GM18520 (cell line): ENCODE data around the gene AGPS.
"Not testable (repeated sequence)": the region's sequence is repeated elsewhere in the genome, so short reads cannot be mapped to it uniquely, and the experiment has no call there.

Experiments used
- ATAC-seq: cut with Tn5 transposase; IDR thresholded peaks from one replicate; pipeline ENCODE4 v1.9.1; 2021; ENCODE audit not compliant: unreplicated experiment

AGPS gene

DNA sequence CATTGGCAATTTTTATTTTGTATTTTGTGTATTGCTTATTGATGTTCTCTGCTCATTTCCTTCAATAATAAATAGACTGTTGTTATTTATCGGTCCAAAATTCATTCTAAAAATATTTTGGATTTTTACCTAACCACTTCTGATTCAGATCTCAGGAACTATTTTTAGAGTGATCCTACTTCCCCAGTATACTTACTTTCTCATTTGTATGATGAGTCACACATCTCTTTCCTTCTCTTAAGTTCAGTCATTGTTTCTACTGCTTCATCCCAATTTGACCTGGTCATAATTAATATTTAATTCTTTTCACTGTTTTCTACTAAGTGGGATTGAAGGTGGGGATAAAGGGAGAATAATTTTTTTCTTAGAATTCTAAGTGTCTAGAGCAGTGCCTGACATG, 75.1 kb downstream of the AGPS start:
- no peak for ATAC-seq

DNA sequence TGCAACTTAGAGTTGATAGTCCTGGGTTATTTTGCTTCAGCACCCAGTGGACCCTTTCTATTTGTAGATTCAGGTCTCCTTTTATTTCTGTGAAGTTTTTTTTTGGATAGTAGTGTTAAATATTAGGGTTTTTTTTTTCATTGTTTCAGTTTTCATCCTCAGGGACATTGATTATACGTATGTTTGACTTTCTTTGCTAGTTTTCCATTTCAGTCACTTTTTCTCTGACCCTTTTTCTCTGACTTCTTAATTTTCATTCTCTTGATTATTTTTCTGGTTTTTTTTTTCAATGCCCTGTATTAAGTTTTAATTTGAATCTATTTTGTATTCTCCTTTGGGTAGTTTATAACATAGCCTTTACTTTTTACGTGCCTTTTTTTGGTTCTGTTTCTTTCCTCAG, 79.4 kb downstream of the AGPS start:
- no peak for ATAC-seq

DNA sequence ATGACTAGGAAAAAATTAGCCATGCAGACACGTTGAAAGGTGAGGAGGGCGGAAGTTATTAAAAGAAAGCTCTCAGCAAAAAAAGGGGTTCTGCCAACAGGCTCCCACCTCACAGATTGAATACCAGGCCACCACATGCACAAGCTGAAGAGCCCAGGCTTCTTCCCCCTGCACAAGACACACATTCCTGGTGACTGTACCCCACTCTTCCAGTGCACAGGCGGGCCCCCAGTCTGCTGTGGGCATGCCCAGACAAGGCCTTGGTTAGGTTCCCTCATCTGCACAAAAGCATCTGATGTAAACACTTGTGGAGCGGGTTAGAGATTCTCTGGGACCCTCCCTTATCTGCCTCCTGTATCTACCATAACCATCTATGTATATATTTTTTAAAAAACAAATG, 81.7 kb downstream of the AGPS start:
- no peak for ATAC-seq

DNA sequence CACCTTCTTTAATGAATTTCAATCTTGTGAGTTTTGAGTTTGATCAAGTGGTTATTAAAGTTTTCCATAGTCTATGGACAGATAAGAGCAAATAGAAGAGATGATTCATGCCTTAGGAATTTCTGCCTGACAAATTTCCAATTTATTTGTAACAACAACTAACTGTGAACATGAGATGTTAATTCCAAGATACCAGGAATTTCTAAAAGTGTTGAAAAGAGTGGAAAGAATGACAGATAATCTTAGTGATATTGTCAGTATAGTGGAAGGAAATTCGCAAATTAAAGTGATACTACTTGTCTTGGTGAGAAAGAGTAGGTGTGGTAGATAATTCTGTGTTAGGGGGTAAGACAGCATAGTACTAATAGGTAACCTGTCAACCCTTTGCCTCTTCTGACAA, 82.4 kb downstream of the AGPS start:
- ATAC-seq: no peak

DNA sequence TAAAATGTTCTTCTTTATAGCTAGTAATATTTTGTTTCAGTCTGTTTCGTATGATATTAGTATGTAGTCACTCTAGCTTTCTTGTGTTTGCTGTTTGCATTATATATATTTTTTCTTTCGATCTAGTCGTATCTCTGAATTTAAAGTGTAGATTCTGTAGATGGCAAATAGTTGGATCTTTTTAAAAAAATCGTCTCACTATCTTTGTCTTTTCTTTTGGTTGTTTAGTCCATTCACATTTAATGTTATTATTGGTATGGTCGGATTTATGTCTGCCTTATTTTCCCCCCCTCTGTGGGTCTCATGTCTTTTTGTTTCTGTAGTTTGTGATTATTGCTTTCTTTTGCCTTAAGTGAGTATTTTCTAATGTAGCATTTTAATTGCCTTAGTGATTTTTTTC, 84.3 kb downstream of the AGPS start:
- no peak for ATAC-seq

DNA sequence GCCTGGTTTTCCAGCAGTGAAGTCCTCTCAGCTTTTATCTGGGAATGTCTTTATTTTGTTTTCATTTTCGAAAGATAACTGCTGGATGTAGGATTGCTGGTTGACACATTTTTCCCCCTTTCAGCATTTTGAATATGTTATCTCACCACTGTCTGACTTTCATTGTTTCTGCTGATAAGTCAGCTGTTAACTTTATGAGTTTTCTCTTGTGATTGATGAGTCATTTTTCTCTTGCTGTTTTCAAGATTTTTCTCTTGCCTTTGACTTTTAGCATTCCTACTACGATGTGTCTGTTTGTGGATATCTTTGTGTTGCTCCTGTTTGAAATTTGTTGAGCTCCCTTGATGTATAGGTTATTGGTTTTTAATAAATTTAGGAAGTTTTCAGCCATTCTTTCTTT, 85.5 kb downstream of the AGPS start:
- ATAC-seq: no peak

DNA sequence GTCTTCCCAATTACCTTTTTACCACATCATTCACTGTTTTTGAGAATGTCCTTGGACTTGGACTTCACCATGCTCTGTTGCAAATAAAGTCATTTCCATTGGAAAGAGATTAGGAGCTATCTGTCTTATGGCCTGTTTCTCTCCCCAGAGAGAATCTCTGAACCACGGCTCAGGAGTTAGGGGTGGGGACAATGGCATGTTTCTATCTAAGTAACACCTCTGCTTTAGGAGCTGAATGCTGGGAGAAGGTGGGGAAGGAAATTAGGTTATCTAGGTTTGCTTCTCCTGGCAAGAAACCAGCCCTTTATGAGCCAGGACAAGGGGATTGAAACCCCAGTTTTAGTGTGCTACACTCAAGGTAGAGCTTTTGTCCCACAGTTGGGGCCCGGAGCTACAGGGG, 86.3 kb downstream of the AGPS start:
- ATAC-seq: no peak

DNA sequence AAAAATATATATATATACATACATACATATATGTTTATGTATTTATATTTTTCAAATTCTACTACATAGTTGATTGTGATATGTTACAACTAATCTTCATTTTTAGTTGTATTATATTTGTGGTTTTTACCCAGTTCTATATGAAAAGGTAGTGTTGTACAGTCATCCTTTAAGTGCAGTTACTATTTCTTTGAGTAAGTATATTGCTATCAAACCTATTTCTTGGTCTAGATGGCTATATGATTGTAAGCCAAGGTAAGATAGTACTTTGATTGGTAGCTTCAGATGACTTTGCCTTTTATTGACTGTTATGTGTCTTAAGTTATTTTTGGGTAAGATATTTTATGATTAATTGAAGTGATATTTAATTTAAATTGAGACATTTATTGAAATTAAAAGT, 89.6 kb downstream of the AGPS start:
- no peak for ATAC-seq

DNA sequence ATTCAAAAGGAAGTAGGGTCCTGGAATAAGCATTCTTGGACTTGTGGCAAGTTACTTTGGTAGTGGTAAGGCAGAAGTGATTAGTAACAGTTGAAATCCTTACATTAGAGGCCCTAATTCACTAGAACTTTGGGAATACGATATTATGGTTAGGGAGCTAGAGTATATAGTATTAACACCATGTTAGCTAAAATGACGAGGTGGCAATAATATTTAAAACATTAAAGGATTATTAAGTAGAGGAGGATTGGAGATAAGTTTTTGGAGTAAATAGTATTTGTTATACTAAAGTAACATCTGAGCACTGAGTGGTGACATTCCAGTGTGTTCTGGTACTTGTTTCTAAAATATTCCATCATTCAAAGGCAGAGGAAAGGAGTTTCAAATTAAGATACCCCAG, 91.0 kb downstream of the AGPS start:
- ATAC-seq: no peak

DNA sequence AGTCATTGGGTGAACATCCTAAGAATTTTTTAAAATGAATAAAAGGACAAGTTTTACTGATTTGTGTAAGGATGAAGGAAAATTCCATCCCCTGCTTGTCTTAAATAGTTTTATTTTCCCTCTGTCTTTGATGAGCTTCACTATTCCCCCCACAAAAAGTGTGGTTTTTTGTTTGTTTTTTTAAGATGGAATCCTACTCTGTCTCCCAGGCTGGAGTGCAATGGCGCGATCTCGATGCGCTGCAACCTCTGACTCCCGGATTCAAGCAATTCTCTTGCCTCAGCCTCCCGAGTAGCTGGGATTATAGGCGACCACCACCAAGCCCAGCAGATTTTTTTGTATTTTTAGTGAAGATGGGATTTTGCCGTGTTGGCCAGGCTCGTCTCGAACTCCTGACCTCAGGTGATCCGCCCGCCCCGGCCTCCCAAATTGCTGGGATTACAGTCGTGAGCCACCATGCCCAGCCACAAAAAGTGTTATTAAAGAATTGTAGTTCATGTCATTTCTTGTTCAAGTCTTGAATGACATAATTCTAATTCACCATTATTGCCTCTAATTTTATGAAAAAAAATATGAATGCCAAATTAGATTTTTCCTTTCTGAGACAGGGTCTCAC, 91.7 kb downstream of the AGPS start:
- ATAC-seq: no peak

DNA sequence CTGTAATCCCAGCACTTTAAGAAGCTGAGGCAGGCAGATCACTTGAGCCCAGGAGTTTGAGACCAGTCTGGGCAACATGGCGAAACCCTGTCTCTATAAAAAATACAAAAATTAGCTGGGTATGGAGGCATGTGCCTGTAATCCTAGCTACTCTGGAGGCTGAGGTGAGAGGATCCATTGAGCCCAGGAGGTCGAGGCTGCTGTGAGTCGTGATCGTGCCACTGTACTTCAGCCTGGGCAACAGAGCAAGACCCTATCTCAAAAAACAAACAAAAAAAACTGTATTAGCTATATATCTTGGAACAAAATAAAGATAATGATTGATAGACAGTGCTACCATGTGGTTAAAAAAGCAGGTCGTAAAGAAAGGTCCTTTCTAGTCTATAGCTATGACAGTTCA, 93.1 kb downstream of the AGPS start:
- ATAC-seq: not testable (repeated sequence)

DNA sequence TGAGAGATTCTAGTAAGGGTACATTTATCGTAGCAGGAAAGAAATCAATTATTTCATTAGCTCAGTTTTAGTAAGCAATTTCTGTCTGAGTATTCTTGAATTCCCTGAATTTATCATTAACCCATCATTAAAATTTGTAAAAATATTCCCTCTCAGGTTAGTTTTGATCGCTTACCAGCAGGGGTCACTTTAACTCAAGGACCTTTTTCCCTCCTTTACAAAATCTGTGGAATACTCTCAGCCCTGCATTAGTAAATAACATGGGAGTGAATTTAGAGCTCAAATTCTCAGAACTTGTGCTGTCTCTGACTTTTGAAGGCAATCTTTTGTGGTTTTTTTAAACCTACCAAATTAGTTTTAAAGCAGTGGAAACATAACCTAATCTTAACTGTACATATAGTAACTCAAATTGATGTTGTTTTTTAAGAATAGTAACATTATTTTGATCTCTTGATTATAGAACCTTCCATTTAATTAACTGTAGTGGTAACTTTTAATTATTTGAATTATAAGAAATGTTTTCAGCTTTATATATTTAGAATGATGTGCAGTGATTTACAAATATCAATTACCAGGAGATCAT, 97.2 kb downstream of the AGPS start:
- no peak for ATAC-seq

DNA sequence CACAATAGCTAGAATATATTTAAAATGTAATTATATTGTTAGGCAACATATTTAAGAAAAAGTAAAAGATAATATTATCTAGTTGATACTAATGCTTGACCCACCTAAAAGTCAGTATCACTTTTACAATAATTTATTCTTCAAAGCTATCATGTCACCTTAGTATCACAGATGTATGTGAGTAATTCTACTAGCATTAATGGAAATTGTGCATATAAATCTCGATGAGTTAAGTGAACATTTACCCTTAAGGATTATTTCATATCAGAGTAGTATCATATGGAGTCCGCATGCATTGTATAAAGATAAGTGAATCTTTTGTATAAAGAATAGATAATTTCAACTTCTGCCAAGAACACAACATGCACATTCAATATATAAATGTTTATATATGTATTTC, 103.4 kb downstream of the AGPS start:
- ATAC-seq: no peak

DNA sequence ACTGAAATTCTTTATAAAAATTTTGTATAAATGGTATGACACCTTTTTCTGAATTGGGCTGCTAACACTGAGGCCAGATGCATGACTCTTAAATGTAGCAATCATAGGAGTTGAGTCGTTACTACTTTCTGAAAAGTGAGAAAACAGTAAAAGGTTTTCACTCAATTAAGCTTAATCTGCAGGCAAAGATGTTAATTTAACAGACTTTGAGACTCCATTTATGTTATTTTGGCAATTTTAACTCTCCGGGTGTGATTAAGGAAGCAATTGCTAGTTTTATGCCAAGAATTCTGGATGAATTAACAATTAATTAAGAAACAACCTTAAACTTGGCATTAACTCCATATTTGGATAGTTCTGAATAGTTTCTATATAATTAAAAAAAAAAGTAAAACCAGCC, 104.3 kb downstream of the AGPS start:
- ATAC-seq: no peak

DNA sequence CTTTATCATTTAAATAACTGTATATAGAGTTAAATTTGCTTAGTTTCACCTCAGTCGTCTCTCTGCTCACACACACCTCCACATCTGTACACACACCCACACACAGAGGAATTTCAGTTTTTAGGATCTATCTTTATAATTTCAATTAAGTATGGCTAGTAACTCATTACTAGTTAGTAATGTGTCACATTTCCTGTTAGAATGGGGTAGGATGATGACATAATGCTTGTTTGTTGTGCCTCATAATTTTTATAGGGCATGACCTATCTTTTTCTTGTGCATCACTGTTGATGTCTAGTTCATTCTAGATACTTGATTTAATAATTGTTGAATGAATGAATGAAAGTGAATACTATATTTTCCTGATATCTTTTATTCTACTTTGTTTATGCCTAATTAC, 108.6 kb downstream of the AGPS start:
- no peak for ATAC-seq

DNA sequence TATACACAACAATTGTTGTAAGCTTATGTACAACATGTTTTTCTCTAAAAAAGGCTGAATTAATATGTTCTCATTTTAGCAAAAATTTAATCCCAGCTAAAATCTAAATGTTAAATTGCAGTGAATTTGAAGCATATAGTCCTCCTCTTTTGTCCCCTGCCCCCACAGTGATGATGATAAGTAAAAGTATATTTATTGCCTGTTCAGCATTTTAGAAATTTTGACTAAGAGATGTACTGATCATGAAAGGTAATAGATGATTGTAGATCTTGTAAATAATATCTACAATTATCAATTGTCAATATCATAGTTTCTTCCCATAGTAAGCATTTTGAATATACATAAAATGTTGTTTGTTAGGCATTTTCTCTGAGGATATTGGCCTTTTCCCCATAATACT, 113.9 kb downstream of the AGPS start:
- ATAC-seq: no peak

DNA sequence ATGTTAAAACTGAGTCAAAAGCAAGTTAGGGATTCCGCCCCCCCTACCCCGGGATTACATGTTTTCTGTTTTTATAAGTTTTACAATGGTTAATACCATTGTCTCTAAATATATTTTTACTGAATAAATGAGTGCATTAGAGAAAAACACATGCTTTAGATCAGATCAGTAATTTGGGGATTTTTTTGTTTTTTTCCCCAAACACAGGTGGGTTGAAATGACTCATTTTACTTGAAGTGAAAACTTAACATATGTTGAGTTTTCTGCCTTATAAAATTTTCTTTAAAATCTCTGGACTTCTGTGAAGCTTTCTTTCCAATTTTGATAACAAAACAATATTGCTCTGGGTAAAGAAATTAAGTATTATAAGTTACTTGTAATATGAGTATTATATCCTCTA, 114.4 kb downstream of the AGPS start:
- no peak for ATAC-seq

DNA sequence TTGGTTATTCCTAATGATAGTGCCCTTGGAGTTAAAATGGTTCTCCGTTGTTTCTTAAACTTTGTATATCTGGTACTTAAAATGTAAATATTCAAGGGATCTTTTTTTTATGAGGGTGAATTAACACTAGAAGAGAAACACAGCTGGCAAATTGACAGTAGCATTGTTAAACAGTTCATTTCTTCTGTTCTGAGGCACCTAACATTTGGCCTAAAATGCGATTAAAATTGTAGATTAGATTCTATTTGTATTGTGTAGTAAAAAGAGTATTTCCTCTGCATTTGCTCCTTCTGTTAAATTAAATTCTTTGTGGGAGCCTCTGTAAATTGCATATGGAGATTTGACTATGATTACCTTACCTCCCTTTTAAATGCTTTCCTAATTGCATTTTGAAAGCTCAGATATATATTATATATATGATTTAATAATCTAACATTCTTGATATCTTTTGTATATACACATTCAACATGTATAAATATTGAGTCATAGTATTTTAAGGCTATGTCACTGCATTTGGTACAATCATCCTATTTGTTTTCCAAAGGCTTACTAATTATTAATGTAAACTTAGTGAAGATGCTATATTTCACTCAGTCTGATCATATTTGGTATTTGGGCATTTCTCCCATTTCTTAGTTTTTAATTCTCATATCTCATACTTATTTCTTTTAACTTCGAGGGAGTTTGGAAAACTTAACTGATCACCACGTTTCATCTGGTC, 124.4 kb downstream of the AGPS start:
- no peak for ATAC-seq

DNA sequence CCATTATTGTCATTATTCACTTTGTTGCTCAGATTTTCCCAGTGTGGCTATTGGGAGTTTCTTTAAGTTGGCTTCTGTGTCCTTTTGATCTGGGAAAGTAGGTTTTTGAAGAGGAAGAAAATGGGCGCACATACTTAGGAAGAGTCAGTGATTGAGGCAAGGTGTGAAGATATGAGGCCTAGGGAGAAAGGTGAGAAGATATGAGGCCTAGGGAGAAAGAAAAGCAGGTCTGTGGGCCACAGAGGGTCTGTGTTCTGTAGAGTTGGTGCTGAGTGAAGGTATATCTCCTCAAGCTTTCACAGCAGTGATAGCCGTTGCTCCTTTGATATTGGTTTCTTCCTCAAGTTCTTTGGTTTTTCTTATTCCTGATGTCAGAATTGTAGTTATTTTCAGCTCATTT, 126.2 kb downstream of the AGPS start:
- no peak for ATAC-seq

DNA sequence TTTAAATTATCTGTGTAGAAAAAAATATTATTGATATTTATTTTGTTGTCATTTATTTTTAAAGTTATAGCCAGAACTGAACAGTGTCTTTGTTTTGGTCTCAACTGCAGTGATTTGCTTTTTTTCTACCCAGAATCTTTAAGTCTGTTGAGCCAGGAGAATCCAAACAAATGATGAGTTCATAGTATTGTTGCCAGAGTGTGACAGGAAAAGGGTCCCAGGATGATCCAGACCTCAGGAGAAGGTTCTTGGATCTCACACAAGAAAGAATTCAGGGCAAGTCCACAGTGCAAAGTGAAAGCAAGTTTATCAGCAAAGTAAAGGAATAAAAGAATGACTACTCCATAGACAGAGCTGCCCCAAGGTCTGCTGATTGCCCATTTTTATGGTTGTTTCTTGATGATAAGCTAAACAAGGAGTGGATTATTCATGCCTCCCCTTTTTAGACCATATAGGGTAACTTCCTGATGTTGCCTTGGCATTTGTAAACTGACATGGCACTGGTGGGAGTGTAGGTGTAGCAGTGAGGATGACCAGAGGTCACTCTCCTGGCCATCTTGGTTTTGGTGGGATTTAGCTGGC, 127.1 kb downstream of the AGPS start:
- no peak for ATAC-seq

DNA sequence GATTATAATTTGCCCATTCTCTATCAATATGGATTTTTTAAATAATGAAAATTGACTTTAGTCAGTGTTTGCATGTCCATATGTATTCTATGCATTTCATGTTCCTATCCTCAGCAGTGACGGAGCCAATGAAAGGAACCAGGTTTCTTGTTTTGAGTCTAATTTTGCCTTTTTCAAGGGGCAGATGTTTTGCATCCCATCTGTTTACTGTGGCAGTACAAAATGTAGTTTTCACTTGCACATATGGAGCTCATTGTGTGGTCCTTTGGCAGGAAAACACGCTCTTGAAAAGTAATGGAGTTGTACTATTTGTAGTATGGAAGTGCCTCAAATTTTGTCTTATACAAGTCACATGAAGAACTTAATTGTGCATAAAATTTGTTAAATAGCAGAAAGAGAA, 127.8 kb downstream of the AGPS start:
- ATAC-seq: no peak

DNA sequence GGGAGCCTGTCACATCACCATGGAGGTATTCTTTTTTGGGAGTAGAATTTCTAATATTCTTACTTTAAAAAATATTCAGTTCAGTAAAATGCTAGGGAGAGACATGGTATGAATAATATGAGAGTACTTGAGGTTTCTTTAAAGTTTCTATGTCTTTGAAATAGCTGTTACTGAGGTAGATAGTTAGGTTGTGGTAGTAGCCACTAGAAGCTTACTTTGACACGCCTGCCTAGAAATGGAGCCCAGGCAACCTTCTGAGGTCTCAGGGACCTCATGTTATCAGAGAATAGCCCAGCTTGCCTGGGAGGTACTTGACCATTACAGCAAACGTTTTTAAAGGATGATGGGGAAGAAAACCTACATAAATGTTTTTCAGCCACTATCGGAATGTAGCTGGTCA, 131.2 kb downstream of the AGPS start:
- no peak for ATAC-seq
